ENCODE measurements around the gene ATP6V0D1.

The ATP6V0D1 gene

GRCh38 chr16:67481561-67482232 is 740 bp upstream of the ATP6V0D1 start:
- Histone ChIP-seq H3K4me3 (ENCODE audit: low read length) (peak overlapping the region; percentile 99), H3K79me2 (ENCODE audit: low read length) (peaks cover 67% of the 10 kb centered on the region), H3K4me1 (ENCODE audit: low read length) (peaks cover 4% of the 10 kb centered on the region; the same call in 1 of the 2 replicates)

GRCh38 chr16:67477960-67478554 is 2.9 kb downstream of the ATP6V0D1 start:
- H3K9me3 ChIP-seq (replicated peaks; ENCODE audit: insufficient read depth, low read length) = no peaks in the 10 kb centered on the region
- H4K20me1 ChIP-seq (ENCODE audit: insufficient read depth, low read length) = peaks cover 15% of the 10 kb centered on the region; the same call in 1 of the 2 replicates
- H2AFZ ChIP-seq (ENCODE audit: low read length) = no peak overlapping the region
- peaks cover 4% of the 10 kb centered on the region; the same call in 1 of the 2 replicates for H3K4me1 ChIP-seq (ENCODE audit: low read length)
- no peak overlapping the region for H3K4me3 ChIP-seq (ENCODE audit: low read length)
- H3F3A ChIP-seq (ENCODE audit: insufficient read depth, low read length) = no peaks in the 10 kb centered on the region
- no peaks in the 10 kb centered on the region for H3K36me3 ChIP-seq (replicated peaks; ENCODE audit: insufficient read depth, low read length)
- H3K9ac ChIP-seq (ENCODE audit: low read length) = no peak overlapping the region
- DNase-seq = no peak
- H3K4me2 ChIP-seq (ENCODE audit: low read depth, low read length) = no peak overlapping the region
- TF ChIP-seq EZH2phosphoT487 (IDR thresholded peaks at IDR 0.05; ENCODE audit: low read length) (no peak), CTCF (IDR thresholded peaks at IDR 0.05; ENCODE audit: low read length) (no peak), EZH2 (optimal IDR thresholded peaks at IDR 0.05; ENCODE audit: low read depth, low read length) (no peak)
- no peaks in the 10 kb centered on the region for H3K9me2 ChIP-seq (replicated peaks; ENCODE audit: insufficient read depth, low read length)
- peaks cover 95% of the 10 kb centered on the region for H3K79me2 ChIP-seq (ENCODE audit: low read length)
- H3K27ac ChIP-seq (ENCODE audit: low read length) = no peak overlapping the region
- no peaks in the 10 kb centered on the region for H3K27me3 ChIP-seq (replicated peaks; ENCODE audit: insufficient read depth, low read length)

More at GRCh38 chr16:67481561-67482232, 740 bp upstream of the ATP6V0D1 start:
- H3K4me2 ChIP-seq (ENCODE audit: low read depth, low read length) = peak overlapping the region; percentile 63
- H3K27me3 ChIP-seq (replicated peaks; ENCODE audit: insufficient read depth, low read length) = no peaks in the 10 kb centered on the region
- H3K27ac ChIP-seq (ENCODE audit: low read length) = peak overlapping the region; percentile 68; the same call in 1 of the 2 replicates
- no peaks in the 10 kb centered on the region for H3K36me3 ChIP-seq (replicated peaks; ENCODE audit: insufficient read depth, low read length)
- H3K9me3 ChIP-seq (replicated peaks; ENCODE audit: insufficient read depth, low read length) = no peaks in the 10 kb centered on the region
- no peak for TF ChIP-seq CTCF (IDR thresholded peaks at IDR 0.05; ENCODE audit: low read length)
- no peak for TF ChIP-seq EZH2 (optimal IDR thresholded peaks at IDR 0.05; ENCODE audit: low read depth, low read length)
- TF ChIP-seq EZH2phosphoT487 (IDR thresholded peaks at IDR 0.05; ENCODE audit: low read length) = no peak
- H3F3A ChIP-seq (ENCODE audit: insufficient read depth, low read length) = no peaks in the 10 kb centered on the region
- H2AFZ ChIP-seq (ENCODE audit: low read length) = peak overlapping the region; percentile 90
- no peaks in the 10 kb centered on the region for H3K9me2 ChIP-seq (replicated peaks; ENCODE audit: insufficient read depth, low read length)
- H3K9ac ChIP-seq (ENCODE audit: low read length) = peak overlapping the region; percentile 90
- DNase-seq = peak; percentile 57
- peaks cover 4% of the 10 kb centered on the region; the same call in 1 of the 2 replicates for H4K20me1 ChIP-seq (ENCODE audit: insufficient read depth, low read length)

DNA sequence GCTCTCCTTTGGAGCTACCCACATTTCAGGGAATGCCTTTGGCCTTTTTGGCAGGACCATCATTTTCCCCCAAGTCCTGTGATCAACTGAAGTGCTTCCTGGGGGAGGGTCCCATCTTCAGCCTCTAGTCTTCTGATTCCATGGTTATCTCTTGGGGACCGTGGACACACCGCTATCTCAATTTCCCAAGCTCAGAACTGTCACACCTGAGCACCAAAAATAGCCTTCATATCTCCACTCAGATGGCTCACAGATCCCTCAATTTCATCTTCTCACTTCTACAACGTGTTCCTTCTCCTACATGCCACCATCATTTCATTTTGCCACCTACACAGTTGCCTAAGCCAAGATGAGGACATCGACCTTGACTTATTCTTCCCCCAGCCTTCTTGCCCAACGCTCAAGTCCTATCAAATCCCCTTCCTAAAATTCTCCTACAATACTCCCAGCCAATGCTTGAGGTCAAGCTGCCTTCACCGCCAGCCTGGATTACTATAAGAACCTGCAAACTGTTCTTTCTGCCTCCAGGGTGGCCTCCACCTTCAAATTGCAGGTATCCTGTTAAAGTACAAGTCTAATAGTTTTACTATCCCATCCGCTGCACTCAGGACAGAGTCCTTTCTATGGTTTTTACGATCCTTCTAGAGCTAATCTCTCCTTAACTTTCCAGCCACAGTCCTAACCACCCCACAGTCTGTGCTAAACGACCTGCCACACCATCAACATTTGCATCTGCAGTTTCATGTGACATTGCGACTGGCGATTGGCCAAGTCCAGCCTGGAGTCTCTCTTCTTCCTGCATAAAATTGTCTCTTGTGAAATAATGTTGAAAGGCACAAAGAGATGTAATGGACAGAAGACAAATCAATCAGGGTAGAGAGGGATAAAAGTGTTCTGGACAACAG is 6.2 kb downstream of the ATP6V0D1 start:
- Histone ChIP-seq H3K9me3 (replicated peaks; ENCODE audit: insufficient read depth, low read length) (no peaks in the 10 kb centered on the region), H3K4me2 (ENCODE audit: low read depth, low read length) (no peak overlapping the region), H3K27ac (ENCODE audit: low read length) (no peak overlapping the region), H3K9ac (ENCODE audit: low read length) (no peak overlapping the region), H3K79me2 (ENCODE audit: low read length) (peaks cover 97% of the 10 kb centered on the region), H2AFZ (ENCODE audit: low read length) (no peak overlapping the region), H3K4me3 (ENCODE audit: low read length) (no peak overlapping the region), H4K20me1 (ENCODE audit: insufficient read depth, low read length) (peaks cover 17% of the 10 kb centered on the region), H3K4me1 (ENCODE audit: low read length) (peaks cover 4% of the 10 kb centered on the region; the same call in 1 of the 2 replicates), H3F3A (ENCODE audit: insufficient read depth, low read length) (no peaks in the 10 kb centered on the region), H3K9me2 (replicated peaks; ENCODE audit: insufficient read depth, low read length) (no peaks in the 10 kb centered on the region), H3K27me3 (replicated peaks; ENCODE audit: insufficient read depth, low read length) (no peaks in the 10 kb centered on the region), H3K36me3 (replicated peaks; ENCODE audit: insufficient read depth, low read length) (no peaks in the 10 kb centered on the region)
- no peak for DNase-seq
- no peak for TF ChIP-seq EZH2phosphoT487 (IDR thresholded peaks at IDR 0.05; ENCODE audit: low read length)
- TF ChIP-seq EZH2 (optimal IDR thresholded peaks at IDR 0.05; ENCODE audit: low read depth, low read length) = no peak
- TF ChIP-seq CTCF (IDR thresholded peaks at IDR 0.05; ENCODE audit: low read length) = no peak
